A549 (cell line): ENCODE measurements around the gene NEGR1. TPM values are rescaled to one million over a fixed set of nuclear protein-coding genes. Genes with fewer than 3 reads are reported as not detected.

Experiments used
- ATAC-seq, 2 experiments: fragments of 200-7000 bp in 1 of 2; fragments of >200 bp in 1 of 2; cut with Nextera tagmentation in 1 of 2; cut with Tn5 transposase in 1 of 2; 3 replicates each; pipeline versions ENCODE4 v1.8.0 to v1.9.1; 2018 to 2020; ENCODE audit warnings: mild to moderate bottlenecking in 1 of 2, moderate library complexity in 1 of 2
- CTCF ChIA-PET: fragments of 300-600 bp; sonication (Branson Sonifier 250); formaldehyde crosslinking; extraction: SDS; loops from one replicate; lab custom pipeline; 2021; ENCODE audit warnings: antibody characterized with exemption, inconsistent platforms; lab: Yijun Ruan, JAX
- POLR2A ChIA-PET: fragments of 350-600 bp; formaldehyde crosslinking; extraction: SDS; loops from one replicate; lab custom pipeline; 2021; ENCODE audit warnings: antibody characterized with exemption, inconsistent platforms; lab: Yijun Ruan, JAX
- DNase-seq, 2 experiments: peaks; one replicate each; pipeline versions ENCODE4 v3.0.0 to v3.0.0-alpha.2; 2011 to 2016; ENCODE audit warnings: low read depth in 1 of 2, low spot score in 1 of 2
- FAIRE-seq: peaks from 2 replicates; lab custom pipeline; 2011; peaks lifted over from hg19 to GRCh38; lab: Jason Lieb, UNC
- H3K27ac ChIP-seq, 2 experiments: fragments of >200 bp; sonication (Bioruptor Twin); formaldehyde crosslinking; 3 replicates each; pipeline ENCODE4 v1.5.1; 2016 to 2017
- H3K4me1 ChIP-seq: fragments of >200 bp; sonication (Bioruptor Twin); formaldehyde crosslinking; 3 replicates; pipeline ENCODE4 v1.6.1; 2016
- H3K4me2 ChIP-seq: fragments of >200 bp; sonication (Bioruptor Twin); formaldehyde crosslinking; 3 replicates; pipeline ENCODE4 v1.6.1; 2016
- H3K4me3 ChIP-seq: fragments of >200 bp; sonication (Bioruptor Twin); formaldehyde crosslinking; 3 replicates; pipeline ENCODE4 v1.5.1; 2016
- H3K9me3 ChIP-seq: fragments of >200 bp; sonication (Bioruptor Twin); formaldehyde crosslinking; 3 replicates; pipeline ENCODE4 v1.6.1; 2016
- CBX2 ChIP-seq: fragments of 200-600 bp; sonication (generic); IDR thresholded peaks from 2 replicates; pipeline ENCODE4 v1.6.1; 2016; ENCODE audit warnings: low read depth, mild to moderate bottlenecking, borderline replicate concordance
- EHF ChIP-seq: fragments of 250-450 bp; sonication (Bioruptor Pico); IDR thresholded peaks from 2 replicates; pipeline ENCODE4 v1.5.0; 2020; ENCODE audit warnings: mild to moderate bottlenecking
- JUN ChIP-seq, 2 experiments: fragments of >200 bp; sonication (Bioruptor Twin); formaldehyde crosslinking; IDR thresholded peaks; 2 replicates in 1 of 2; 3 replicates in 1 of 2; pipeline ENCODE4 v1.6.1; 2016 to 2017
- JUNB ChIP-seq: fragments of >200 bp; sonication (Bioruptor Twin); formaldehyde crosslinking; IDR thresholded peaks from 2 replicates; pipeline ENCODE4 v1.6.1; 2016
- KDM5A ChIP-seq: fragments of 200-600 bp; sonication (generic); IDR thresholded peaks from 2 replicates; pipeline ENCODE4 v1.6.1; 2016; ENCODE audit warnings: antibody characterized with exemption, mild to moderate bottlenecking
- MAZ ChIP-seq: fragments of 150-350 bp; IDR thresholded peaks from 2 replicates; pipeline ENCODE4 v1.6.1; 2014; ENCODE audit warnings: antibody characterized with exemption, low read depth, low read length, borderline replicate concordance
- NR3C1 ChIP-seq: fragments of >200 bp; sonication (Bioruptor Twin); formaldehyde crosslinking; IDR thresholded peaks from 3 replicates; pipeline ENCODE4 v1.6.1; 2017
- POLR2AphosphoS2 ChIP-seq: conservative IDR thresholded peaks from 2 replicates; pipeline ENCODE4 v1.6.1; 2012; ENCODE audit warnings: low read length, improper control_type of control experiment, inconsistent platforms
- RNF2 ChIP-seq: fragments of 200-600 bp; sonication (generic); IDR thresholded peaks from 2 replicates; pipeline ENCODE4 v1.6.1; 2016; ENCODE audit warnings: low read depth, mild to moderate bottlenecking, antibody characterized with exemption, moderate library complexity, borderline replicate concordance
- SMC3 ChIP-seq: fragments of >200 bp; sonication (Bioruptor Twin); formaldehyde crosslinking; IDR thresholded peaks from 3 replicates; pipeline ENCODE4 v1.6.1; 2018; ENCODE audit warnings: inconsistent platforms
- TFCP2L1 ChIP-seq: fragments of 250-450 bp; sonication (Bioruptor Pico); IDR thresholded peaks from 2 replicates; pipeline ENCODE4 v1.5.0; 2021; ENCODE audit warnings: mild to moderate bottlenecking
- TP53 ChIP-seq: fragments of 250-450 bp; sonication (Bioruptor Pico); IDR thresholded peaks from 2 replicates; pipeline ENCODE4 v1.5.0; 2021; ENCODE audit warnings: mild to moderate bottlenecking, moderate library complexity
- WGBS: methylation state at CpG from one replicate; pipeline ENCODE4 v1.1.6; 2017; ENCODE audit errors: missing lambda C conversion rate; 5-methylcytosine and 5-hydroxymethylcytosine counted together
- polyA plus RNA-seq, 4 experiments: library from polyadenylated mRNA; depleted of rRNA in 3 of 4; stranded (reverse); fragments of >200 nt; fragmentation: RNase III in 1 of 4; extraction: RNeasy Plus Mini Kit Qiagen cat#74134 plus additional on column Dnase treatment in 1 of 4; gene quantifications; 2 replicates in 3 of 4; 3 replicates in 1 of 4; pipeline ENCODE4 v1.2.3, GENCODE V29; 2011 to 2017
- TF ChIP-seq, protein P1 (sequence below): fragments of 250-450 bp; sonication (Bioruptor Pico); IDR thresholded peaks from 2 replicates; pipeline ENCODE4 v1.5.0; 2020; ENCODE audit warnings: low read depth, mild to moderate bottlenecking, moderate library complexity
- TF ChIP-seq, protein P2 (sequence below): IDR thresholded peaks from 2 replicates; pipeline ENCODE4 v1.6.1; 2012
- TF ChIP-seq, protein P3 (sequence below): fragments of 150-350 bp; IDR thresholded peaks from 2 replicates; pipeline ENCODE4 v1.6.1; 2014; ENCODE audit warnings: low read depth, mild to moderate bottlenecking, low read length
- TF ChIP-seq, protein P4 (sequence below): IDR thresholded peaks from 2 replicates; pipeline ENCODE4 v1.6.1; 2012
- TF ChIP-seq, protein P5 (sequence below): fragments of >200 bp; sonication (Bioruptor Twin); formaldehyde crosslinking; IDR thresholded peaks from 3 replicates; pipeline ENCODE4 v1.5.1; 2016
- TF ChIP-seq, protein P6 (sequence below): fragments of 250-450 bp; sonication (Bioruptor Pico); IDR thresholded peaks from 2 replicates; pipeline ENCODE4 v1.5.0; 2021; ENCODE audit warnings: mild to moderate bottlenecking, moderate library complexity, borderline replicate concordance

The NEGR1 gene
- polyA plus RNA-seq, 2 of the 4 experiments (the other 2 are of a cell fraction), result not detected

DNA sequence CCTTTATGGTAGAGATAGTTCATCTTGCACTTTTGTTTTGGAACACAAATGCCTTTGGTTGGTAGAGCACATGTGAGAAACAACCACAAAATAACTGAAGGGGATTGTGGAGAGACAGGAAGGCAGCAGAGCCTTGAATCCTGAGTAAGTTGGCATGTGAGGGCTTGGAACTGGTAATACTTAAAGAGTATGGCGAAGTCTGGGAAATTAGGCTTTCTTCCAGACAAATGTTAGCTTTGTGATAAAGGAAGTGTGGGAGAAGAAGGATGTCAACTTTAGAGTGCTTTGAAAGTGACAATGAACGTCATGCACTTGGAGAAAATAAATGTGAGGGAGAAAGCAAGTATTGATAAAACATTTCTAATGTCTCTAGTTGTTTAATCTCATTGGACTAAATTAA lies 725.2 kb downstream of the NEGR1 start:
- H3K4me2 ChIP-seq, result no peak overlapping the region
- ATAC-seq, result no peak
- no peak overlapping the region for H3K4me3 ChIP-seq
- no peak for DNase-seq
- POLR2A ChIA-PET, result no interaction called here
- H3K27ac ChIP-seq, result no peak overlapping the region
- no peak for FAIRE-seq
- TF ChIP-seq KDM5A (no peak), JUNB (no peak), MAZ (no peak), TFCP2L1 (no peak), JUN (IDR thresholded peaks at IDR 0.05) (no peak), RNF2 (no peak), NR3C1 (no peak), POLR2AphosphoS2 (no peak)
- TF ChIP-seq, protein P1, sequence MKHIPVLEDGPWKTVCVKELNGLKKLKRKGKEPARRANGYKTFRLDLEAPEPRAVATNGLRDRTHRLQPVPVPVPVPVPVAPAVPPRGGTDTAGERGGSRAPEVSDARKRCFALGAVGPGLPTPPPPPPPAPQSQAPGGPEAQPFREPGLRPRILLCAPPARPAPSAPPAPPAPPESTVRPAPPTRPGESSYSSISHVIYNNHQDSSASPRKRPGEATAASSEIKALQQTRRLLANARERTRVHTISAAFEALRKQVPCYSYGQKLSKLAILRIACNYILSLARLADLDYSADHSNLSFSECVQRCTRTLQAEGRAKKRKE, result no peak
- no peaks in the 10 kb centered on the region for H3K9me3 ChIP-seq
- CTCF ChIA-PET, result no interaction called here
- no peaks in the 10 kb centered on the region for H3K4me1 ChIP-seq
- WGBS, result 3% methylated on average over 2 of the region's 2 CpGs

DNA sequence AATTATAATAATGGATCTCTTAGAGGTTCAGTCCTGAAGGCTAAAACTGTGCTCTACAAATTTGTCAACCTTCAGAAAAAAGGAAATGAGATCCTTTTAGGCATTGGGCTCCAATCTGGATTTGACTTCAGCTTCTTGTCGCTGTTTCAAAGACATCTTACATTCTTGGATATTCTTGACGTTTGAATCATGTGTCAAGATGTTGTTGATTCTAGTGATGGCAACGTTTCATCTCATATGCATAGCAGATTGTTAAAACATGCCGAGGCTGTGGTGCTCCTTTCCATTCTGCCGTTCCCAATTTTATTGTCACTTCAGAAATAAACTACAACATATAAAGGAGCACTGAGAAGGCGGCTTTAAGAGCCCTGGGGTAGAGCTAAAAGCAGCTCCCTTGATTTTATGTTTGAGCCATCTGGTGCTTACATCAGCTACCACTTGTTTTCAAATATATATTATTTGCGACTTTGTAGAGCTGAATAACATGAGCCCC lies 733.9 kb downstream of the NEGR1 start:
- FAIRE-seq, result no peak
- WGBS, result 5% methylated on average over 7 of the region's 7 CpGs
- no peak overlapping the region for H3K4me3 ChIP-seq
- no peak for DNase-seq
- ATAC-seq, result no peak
- ChIA-PET POLR2A (no interaction called here), CTCF (no interaction called here)
- H3K4me1 ChIP-seq, result no peaks in the 10 kb centered on the region
- no peak overlapping the region for H3K4me2 ChIP-seq
- H3K9me3 ChIP-seq, result no peaks in the 10 kb centered on the region
- no peak overlapping the region for H3K27ac ChIP-seq
- TF ChIP-seq, protein P2, sequence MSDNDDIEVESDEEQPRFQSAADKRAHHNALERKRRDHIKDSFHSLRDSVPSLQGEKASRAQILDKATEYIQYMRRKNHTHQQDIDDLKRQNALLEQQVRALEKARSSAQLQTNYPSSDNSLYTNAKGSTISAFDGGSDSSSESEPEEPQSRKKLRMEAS, result no peak
- TF ChIP-seq POLR2AphosphoS2, result no peak
- TF ChIP-seq, protein P3, sequence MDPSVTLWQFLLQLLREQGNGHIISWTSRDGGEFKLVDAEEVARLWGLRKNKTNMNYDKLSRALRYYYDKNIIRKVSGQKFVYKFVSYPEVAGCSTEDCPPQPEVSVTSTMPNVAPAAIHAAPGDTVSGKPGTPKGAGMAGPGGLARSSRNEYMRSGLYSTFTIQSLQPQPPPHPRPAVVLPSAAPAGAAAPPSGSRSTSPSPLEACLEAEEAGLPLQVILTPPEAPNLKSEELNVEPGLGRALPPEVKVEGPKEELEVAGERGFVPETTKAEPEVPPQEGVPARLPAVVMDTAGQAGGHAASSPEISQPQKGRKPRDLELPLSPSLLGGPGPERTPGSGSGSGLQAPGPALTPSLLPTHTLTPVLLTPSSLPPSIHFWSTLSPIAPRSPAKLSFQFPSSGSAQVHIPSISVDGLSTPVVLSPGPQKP, result no peak
- TF ChIP-seq, protein P4, sequence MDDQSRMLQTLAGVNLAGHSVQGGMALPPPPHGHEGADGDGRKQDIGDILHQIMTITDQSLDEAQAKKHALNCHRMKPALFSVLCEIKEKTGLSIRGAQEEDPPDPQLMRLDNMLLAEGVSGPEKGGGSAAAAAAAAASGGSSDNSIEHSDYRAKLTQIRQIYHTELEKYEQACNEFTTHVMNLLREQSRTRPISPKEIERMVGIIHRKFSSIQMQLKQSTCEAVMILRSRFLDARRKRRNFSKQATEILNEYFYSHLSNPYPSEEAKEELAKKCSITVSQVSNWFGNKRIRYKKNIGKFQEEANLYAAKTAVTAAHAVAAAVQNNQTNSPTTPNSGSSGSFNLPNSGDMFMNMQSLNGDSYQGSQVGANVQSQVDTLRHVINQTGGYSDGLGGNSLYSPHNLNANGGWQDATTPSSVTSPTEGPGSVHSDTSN, result no peak
- TF ChIP-seq, protein P5, sequence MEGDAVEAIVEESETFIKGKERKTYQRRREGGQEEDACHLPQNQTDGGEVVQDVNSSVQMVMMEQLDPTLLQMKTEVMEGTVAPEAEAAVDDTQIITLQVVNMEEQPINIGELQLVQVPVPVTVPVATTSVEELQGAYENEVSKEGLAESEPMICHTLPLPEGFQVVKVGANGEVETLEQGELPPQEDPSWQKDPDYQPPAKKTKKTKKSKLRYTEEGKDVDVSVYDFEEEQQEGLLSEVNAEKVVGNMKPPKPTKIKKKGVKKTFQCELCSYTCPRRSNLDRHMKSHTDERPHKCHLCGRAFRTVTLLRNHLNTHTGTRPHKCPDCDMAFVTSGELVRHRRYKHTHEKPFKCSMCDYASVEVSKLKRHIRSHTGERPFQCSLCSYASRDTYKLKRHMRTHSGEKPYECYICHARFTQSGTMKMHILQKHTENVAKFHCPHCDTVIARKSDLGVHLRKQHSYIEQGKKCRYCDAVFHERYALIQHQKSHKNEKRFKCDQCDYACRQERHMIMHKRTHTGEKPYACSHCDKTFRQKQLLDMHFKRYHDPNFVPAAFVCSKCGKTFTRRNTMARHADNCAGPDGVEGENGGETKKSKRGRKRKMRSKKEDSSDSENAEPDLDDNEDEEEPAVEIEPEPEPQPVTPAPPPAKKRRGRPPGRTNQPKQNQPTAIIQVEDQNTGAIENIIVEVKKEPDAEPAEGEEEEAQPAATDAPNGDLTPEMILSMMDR, result no peak
- TF ChIP-seq MAZ, result no peak
- TF ChIP-seq CBX2, result no peak
- TF ChIP-seq, protein P6, sequence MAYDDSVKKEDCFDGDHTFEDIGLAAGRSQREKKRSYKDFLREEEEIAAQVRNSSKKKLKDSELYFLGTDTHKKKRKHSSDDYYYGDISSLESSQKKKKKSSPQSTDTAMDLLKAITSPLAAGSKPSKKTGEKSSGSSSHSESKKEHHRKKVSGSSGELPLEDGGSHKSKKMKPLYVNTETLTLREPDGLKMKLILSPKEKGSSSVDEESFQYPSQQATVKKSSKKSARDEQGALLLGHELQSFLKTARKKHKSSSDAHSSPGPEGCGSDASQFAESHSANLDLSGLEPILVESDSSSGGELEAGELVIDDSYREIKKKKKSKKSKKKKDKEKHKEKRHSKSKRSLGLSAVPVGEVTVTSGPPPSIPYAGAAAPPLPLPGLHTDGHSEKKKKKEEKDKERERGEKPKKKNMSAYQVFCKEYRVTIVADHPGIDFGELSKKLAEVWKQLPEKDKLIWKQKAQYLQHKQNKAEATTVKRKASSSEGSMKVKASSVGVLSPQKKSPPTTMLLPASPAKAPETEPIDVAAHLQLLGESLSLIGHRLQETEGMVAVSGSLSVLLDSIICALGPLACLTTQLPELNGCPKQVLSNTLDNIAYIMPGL (CRISPR knock-in tag), result no peak
- no peak for TF ChIP-seq SMC3
- no peak for TF ChIP-seq EHF
- TF ChIP-seq RNF2, result no peak
- TF ChIP-seq TP53 (CRISPR knock-in tag), result no peak
